ENCODE data around the gene CYP2W1.

CYP2W1 gene

GRCh38 chr7:966291-967069 lies 16.5 kb upstream of the CYP2W1 start:
- DNase-seq: no peak

DNA sequence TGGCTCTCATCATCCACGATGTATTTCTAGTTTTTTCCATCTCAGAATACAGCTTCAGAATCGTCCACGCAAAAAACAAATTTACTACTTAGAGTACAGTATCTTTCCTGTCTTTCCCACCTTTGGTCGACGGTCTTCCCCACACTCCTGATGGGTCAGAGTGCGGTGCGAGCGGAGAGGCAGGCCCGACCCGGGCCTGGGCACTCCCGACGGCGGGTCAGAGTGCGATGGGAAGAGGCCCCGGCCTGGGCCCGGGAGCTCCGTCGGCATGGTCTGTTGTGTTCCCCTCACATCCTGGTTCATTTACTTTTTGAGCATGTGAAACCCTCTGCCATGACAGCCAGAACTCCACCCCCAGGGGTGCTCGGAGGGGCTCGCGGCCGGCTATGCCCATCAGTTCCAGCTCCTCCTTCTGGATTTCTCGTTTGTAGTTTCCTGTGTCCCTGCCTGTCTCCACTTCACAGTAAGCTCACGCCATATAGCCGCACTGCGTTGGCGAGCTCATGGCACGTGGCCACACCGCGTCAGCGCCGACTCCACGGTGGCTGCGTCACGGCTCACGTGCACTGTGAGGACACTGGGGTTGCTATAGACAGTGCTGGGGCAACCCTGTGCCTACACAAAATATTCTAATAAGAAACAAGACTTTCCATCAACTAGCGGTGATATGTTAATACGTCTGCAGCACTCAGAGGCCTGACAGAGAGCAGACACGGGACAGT lies 15.5 kb upstream of the CYP2W1 start:
- DNase-seq: no peak

DNA sequence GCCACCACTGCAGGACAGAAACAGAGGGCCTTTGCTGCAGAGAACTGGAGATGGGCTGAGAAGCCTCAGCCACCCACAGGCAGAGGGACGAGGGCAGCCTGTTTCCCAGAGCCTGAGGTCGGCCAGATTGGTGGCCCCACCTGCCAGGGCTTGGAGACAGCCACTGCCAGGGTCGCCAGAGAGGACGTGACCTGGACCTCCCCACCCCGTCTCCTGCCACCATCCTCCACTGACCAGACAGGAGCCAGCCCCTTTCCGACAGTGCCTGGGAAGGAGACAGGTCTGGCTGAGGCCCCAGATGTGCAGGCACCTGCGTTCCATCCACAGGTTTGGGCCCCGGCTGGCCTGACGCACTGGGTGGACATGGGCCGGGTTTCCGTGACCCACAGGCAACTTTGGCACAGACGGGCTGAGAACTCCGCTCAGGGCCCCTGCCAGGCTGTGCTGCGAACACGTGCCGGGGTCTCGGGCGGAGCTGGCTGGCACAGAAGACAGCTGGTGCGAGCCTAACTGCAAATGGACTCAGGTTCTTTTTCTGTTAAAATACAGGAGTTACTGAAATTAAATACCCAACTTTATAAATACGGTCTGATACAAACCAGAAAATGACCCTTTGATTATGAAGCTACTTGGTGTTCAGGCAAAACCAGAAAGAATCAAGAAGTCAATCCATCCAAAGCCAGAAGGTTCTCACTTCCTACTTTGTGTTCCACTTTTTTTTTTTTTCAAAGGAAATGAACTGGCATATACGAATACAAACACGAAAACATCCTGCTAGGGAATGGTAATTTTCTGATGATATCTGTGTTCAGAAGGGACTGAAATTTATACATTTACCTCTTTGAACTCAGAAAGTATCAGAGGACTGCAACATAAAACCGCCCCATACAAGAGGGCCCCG lies 14.5 kb upstream of the CYP2W1 start:
- no peak for DNase-seq

GRCh38 chr7:969403-969802 lies 13.6 kb upstream of the CYP2W1 start:
- DNase-seq: no peak

GRCh38 chr7:970744-971143 lies 12.2 kb upstream of the CYP2W1 start:
- DNase-seq: no peak

DNA sequence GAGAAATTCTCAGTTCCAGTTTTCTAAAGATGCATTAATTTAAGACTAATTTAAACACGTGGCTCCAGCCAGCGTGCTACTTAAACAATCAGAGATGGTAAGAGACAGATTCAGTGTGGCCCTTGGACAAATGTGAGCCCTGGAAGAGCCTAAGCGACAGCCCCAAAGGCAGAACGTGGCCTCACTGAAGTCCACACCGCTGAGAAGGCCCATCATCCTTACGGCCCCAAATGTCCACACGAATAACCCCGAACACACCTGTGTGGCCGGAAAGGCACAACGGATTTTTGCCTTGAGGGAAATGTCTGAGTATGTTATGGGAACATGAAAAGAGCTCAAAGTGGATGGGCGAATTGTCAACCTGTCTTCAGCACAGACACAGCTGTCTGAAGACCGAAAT lies 10.9 kb upstream of the CYP2W1 start:
- DNase-seq: no peak

- no peak for DNase-seq
Observed at GRCh38 chr7:972676-973309, 10.2 kb upstream of the CYP2W1 start.

GRCh38 chr7:973312-973711 lies 9.7 kb upstream of the CYP2W1 start:
- no peak for DNase-seq

DNA sequence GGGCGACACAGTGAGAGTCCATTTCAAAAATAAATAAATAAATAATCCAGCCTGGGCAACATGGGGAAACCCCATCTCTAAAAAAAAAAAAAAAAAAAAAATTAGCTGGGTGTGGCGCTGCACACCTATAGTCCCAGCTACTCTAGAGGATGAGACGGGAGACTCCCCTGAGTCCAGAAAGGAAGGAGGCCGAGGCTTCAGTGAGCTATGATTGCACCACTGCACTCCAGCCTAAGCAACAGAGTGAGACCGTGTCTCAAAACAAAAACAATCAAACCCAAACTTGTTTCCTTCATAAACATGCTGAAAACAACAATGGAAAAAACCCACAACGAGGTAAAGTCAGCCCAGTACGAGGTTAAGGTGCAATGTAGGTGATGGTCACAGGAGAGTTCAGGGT lies 8.8 kb upstream of the CYP2W1 start:
- peak; percentile 23 for DNase-seq

DNA sequence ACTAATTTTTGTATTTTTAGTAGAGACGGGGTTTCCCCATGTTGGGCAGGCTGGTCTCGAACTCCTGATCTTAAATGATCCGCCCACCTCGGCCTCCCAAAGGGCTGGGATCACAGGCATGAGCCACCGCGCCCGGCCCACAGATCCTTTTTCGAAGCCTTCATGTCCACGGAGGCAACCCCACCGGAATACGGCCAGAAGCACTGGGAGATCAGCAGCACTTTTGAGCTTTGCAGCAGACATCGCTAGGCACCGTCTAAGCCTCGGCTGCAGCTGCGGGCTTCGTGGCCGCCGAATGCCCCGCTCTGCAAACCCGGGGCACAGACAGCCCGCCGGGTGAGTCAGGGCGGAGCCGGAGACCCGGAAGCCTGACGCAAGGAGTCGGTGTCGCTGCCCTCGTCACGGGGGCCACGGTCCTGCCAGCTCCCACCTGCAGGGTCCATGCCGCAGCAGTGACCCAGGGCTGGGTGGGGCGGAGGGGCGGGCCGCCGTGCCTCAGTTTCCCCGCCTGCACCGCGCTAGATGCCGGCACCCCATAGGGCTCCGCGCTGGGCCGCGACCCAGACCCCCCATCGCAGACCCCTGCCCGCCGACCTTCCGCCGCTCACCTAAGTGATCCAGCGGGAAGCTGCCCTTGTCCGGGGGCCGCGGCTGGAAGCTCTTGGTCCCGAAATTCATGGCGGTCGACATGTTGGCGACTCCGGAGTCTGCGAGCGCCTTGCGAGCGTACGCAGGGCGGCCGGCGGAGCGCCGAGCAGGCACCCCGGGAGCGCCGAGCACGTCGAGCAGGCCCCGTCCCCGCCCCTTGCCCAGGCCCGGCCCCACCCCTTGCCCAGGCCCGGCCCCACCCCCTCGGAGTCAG lies 7.9 kb upstream of the CYP2W1 start, which contains the start of gene COX19:
Gene COX19 (minus strand): TSS at position 730 of the 862 bp plus-strand sequence. CDS start 40 bp downstream, at position 690.
- DNase-seq: peak; percentile 86

- DNase-seq: no peak
Observed at GRCh38 chr7:975702-976473, 7.1 kb upstream of the CYP2W1 start.

DNA sequence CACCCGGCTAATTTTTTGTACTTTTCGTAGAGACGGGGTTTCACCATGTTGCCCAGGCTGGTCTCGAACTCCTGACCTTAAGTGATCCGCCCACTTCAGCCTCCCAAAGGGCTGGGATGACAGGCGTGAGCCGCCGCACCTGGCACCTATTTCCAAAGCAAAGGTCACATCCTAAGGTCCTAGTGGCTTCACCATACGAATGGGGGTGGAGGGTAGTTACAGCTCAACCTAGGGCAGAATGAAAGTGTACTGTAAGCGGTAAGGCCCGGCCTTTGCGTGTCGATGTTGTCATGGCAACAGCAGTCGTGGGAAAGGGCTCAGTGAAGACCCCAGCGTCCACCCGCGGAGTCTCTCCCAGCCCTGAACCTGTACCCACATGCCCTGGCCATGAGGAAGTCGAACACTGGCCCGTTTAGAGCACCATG lies 6.1 kb upstream of the CYP2W1 start:
- no peak for DNase-seq

GRCh38 chr7:977326-978048 lies 5.5 kb upstream of the CYP2W1 start:
- DNase-seq: no peak

DNA sequence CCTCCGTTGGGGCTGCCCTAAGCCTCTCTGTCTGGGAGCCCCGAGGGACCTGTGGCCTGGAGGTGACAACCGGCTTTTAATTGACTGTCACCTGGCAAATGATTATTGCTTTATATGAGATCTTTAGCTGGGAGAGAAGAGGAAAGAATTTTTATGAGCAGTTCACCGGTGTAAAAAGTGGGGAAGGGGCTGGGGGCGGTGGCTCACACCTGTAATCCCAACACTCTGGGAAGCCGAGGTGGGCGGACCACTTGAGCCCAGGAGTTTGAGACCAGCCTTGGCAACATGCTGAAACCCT lies 5.0 kb upstream of the CYP2W1 start:
- no peak for DNase-seq

GRCh38 chr7:978416-979091 lies 4.4 kb upstream of the CYP2W1 start:
- DNase-seq: no peak

GRCh38 chr7:979151-979550 lies 3.8 kb upstream of the CYP2W1 start:
- DNase-seq: no peak

DNA sequence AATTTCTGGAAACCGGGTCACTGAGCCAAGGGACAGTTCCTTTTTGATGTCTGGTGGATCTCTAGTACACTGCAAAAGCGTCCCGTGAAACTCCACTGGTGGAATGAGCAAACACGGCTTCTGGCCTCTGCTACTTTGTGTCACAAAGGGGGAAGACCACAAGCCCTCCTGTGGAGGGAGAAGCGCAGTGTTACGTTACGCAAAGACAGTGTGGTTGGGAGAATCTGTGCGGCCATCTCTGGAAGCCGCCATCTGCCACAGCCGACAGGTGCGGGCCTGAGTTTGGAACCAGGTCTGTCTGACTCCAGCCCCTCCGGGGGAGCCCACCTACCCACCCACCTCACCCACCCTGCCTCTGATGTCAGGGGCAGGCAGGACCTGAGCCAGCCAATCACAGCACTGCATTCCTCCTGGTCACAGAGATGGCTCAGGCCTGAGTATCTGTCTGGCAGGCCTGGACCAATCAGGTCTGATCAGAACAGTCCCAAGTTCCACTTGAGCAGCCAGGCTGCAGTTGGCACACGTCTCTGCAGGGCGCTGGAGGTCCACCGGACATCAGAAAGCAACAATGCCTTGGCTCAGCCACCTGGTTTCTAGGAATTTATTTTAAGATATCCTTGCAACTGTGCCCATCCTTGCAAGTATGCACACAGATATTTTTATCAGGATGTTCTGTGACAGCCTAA lies 3.0 kb upstream of the CYP2W1 start:
- no peak for DNase-seq

- DNase-seq: no peak
Observed at GRCh38 chr7:981793-982510, 1.0 kb upstream of the CYP2W1 start.

All from CD4-positive, alpha-beta T cell treated with Interleukin-4 for 4 hours (primary cell).